ENCODE measurements around the gene TARM1.

DNA sequence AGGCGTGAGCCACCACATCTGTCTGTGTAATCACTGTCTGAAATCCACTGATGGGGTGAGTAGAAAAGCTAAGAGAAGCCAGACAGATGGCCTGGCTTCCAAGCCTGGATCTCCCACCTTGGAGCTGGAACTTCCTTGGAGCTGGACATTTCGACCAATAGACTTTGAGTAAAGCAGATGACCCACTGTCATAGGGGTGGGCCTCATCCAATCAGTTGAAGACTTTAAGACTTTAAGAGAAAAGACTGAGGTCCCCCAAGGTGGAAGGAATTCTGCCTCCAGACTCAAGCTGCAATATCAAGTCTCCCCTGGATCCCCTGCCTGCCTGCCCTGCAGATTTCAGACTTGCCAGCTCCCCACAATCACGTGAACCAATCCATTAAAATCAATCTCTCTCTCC, 38.2 kb downstream of the TARM1 start:
- TF ChIP-seq, protein P1, sequence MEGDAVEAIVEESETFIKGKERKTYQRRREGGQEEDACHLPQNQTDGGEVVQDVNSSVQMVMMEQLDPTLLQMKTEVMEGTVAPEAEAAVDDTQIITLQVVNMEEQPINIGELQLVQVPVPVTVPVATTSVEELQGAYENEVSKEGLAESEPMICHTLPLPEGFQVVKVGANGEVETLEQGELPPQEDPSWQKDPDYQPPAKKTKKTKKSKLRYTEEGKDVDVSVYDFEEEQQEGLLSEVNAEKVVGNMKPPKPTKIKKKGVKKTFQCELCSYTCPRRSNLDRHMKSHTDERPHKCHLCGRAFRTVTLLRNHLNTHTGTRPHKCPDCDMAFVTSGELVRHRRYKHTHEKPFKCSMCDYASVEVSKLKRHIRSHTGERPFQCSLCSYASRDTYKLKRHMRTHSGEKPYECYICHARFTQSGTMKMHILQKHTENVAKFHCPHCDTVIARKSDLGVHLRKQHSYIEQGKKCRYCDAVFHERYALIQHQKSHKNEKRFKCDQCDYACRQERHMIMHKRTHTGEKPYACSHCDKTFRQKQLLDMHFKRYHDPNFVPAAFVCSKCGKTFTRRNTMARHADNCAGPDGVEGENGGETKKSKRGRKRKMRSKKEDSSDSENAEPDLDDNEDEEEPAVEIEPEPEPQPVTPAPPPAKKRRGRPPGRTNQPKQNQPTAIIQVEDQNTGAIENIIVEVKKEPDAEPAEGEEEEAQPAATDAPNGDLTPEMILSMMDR (IDR thresholded peaks at IDR 0.05; ENCODE audit: insufficient read depth, low read length, poor library complexity, severe bottlenecking): no peak
- TF ChIP-seq EZH2phosphoT487 (conservative IDR thresholded peaks at IDR 0.05; ENCODE audit: low read length): no peak

Data from SU-DHL-6 (cell line).